ENCODE results near the gene ZNF775. TPM values are rescaled to one million over a fixed set of nuclear protein-coding genes. Genes with fewer than 3 reads are reported as not detected.
A peak's percentile ranks its signal among the peaks of the same experiment; 100 is the strongest.

Gene ZNF775
- polyA plus RNA-seq, 1 donor from 2014 or later = 5.1 TPM

DNA sequence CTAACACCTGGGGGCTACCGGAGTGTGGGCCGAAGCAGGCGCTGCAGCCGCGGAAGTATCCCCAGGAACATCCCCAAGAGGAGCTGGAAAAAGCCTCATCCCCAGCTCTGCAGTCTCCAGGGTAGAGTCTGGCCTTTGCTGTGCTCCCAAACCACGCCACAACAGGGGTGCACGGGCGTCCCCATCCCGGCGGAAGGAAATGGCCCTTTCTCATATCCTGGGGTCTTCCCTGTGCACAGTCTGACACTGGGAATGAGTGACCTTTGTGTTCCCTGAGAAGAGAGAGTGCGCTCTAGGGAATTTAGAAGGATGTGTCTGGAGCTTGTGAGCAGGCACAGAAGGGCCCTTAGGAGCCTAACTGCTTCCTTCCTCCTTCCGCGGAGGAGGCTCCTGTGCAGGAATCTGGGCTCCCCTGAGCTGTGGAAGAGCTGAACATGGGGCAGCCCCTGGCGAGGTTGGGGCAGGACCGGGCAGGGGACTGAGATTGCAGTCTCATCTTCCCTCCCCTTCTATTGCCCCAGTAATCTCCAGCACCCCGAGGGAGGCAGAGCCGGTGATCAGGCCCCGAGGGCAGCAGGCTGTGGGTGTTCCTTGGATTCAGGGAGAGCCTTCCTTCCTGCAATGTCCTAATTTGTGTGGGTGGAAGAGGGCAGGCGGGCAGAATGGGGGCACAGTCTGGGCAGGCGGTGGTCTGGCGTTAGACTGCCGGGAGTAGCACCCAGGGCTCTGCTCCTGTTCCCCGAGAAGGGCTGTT lies 9.2 kb upstream of the ZNF775 start:
- H3K27ac Mint-ChIP-seq = peak overlapping the region; percentile 97 to 99 (median 98)
- H3K9me3 Mint-ChIP-seq = no peaks in the 10 kb centered on the region
- peak overlapping the region; percentile 96 to 100 (median 98) for H3K4me3 Mint-ChIP-seq
- peaks cover 32 to 39% (median 34%) of the 10 kb centered on the region in 3 donors for H3K4me1 Mint-ChIP-seq
- peaks cover 7% of the 10 kb centered on the region for H3K36me3 Mint-ChIP-seq
- H3K27me3 Mint-ChIP-seq = no peaks in the 10 kb centered on the region

DNA sequence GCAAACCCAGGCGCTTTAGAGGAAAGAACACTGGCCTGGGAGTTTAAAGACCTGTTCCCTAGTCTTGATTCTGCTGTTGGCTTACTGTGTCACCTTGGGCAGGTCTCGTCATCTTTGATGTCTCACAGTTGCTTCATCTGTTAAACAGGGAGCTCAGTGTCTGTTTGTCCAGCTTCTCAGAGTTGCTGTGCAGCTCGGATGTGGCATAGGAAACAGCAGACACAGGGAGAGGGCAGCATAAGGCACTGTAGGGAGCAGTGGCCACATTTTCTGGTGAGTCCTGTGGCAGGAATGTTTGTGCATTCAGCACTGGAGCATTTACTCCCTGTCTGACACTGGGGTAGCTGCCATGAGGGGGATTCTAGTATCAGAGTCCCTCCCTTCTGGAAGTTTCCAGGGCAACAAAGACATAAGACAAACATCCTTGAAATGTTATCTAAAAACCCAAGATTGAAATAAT lies 8.5 kb upstream of the ZNF775 start:
- peaks cover 27 to 38% (median 33%) of the 10 kb centered on the region in 3 donors for H3K4me1 Mint-ChIP-seq
- peak overlapping the region; percentile 97 to 99 (median 98) for H3K27ac Mint-ChIP-seq
- H3K4me3 Mint-ChIP-seq = peak overlapping the region; percentile 16 to 100 (median 52)
- no peaks in the 10 kb centered on the region for H3K27me3 Mint-ChIP-seq
- no peaks in the 10 kb centered on the region for H3K9me3 Mint-ChIP-seq
- H3K36me3 Mint-ChIP-seq = peaks cover 7% of the 10 kb centered on the region

DNA sequence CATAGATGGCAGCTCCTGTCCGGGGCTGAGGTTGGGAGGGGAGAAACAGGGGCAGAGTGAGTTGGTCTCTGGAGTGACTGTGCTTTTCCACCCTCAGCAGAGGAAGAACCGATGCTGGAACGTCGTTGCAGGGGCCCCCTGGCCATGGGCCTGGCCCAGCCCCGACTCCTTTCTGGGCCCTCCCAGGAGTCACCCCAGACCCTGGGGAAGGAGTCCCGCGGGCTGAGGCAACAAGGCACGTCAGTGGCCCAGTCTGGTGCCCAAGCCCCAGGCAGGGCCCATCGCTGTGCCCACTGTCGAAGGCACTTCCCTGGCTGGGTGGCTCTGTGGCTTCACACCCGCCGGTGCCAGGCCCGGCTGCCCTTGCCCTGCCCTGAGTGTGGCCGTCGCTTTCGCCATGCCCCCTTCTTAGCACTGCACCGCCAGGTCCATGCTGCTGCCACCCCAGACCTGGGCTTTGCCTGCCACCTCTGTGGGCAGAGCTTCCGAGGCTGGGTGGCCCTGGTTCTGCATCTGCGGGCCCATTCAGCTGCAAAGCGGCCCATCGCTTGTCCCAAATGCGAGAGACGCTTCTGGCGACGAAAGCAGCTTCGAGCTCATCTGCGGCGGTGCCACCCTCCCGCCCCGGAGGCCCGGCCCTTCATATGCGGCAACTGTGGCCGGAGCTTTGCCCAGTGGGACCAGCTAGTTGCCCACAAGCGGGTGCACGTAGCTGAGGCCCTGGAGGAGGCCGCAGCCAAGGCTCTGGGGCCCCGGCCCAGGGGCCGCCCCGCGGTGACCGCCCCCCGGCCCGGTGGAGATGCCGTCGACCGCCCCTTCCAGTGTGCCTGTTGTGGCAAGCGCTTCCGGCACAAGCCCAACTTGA lies 7.8 kb upstream of the ZNF775 start:
- peak overlapping the region in 1 of 4 donors; percentile 100 for H3K4me3 Mint-ChIP-seq
- H3K27ac Mint-ChIP-seq = peak overlapping the region in 2 of 3 donors; percentile 98 to 99
- H3K27me3 Mint-ChIP-seq = no peaks in the 10 kb centered on the region
- no peaks in the 10 kb centered on the region for H3K9me3 Mint-ChIP-seq
- H3K36me3 Mint-ChIP-seq = peaks cover 7% of the 10 kb centered on the region
- H3K4me1 Mint-ChIP-seq = peaks cover 23 to 38% (median 32%) of the 10 kb centered on the region in 3 donors

DNA sequence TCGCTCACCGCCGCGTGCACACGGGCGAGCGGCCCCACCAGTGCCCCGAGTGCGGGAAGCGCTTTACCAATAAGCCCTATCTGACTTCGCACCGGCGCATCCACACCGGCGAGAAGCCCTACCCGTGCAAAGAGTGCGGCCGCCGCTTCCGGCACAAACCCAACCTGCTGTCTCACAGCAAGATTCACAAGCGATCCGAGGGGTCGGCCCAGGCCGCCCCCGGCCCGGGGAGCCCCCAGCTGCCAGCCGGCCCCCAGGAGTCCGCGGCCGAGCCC lies 7.2 kb upstream of the ZNF775 start:
- Mint-ChIP-seq H3K36me3 (peaks cover 7% of the 10 kb centered on the region), H3K4me1 (peaks cover 24 to 39% (median 32%) of the 10 kb centered on the region in 3 donors), H3K27me3 (no peaks in the 10 kb centered on the region), H3K27ac (peak overlapping the region in 1 of 3 donors; percentile 98), H3K9me3 (no peaks in the 10 kb centered on the region), H3K4me3 (no peak overlapping the region)

DNA sequence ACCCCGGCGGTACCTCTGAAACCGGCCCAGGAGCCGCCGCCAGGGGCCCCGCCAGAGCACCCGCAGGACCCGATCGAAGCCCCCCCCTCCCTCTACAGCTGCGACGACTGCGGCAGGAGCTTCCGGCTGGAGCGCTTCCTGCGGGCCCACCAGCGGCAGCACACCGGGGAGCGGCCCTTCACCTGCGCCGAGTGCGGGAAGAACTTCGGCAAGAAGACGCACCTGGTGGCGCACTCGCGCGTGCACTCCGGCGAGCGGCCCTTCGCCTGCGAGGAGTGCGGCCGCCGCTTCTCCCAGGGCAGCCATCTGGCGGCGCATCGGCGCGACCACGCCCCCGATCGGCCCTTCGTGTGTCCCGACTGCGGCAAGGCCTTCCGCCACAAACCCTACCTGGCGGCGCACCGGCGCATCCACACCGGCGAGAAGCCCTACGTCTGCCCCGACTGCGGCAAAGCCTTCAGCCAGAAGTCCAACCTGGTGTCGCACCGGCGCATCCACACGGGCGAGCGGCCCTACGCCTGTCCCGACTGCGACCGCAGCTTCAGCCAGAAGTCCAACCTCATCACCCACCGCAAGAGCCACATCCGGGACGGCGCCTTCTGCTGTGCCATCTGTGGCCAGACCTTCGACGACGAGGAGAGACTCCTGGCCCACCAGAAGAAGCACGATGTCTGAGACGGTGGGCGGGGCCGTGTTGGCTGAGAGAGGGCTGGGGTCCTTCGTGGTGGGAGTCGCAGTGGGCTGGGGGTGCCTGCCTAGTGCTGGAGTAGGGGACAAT lies 6.7 kb upstream of the ZNF775 start:
- Mint-ChIP-seq H3K27ac (peak overlapping the region; percentile 53 to 91 (median 89)), H3K9me3 (no peaks in the 10 kb centered on the region), H3K27me3 (peaks cover 1% of the 10 kb centered on the region), H3K4me3 (peak overlapping the region in 2 of 4 donors; percentile 65 to 87), H3K4me1 (peaks cover 27 to 45% (median 32%) of the 10 kb centered on the region in 3 donors), H3K36me3 (peaks cover 7% of the 10 kb centered on the region)

DNA sequence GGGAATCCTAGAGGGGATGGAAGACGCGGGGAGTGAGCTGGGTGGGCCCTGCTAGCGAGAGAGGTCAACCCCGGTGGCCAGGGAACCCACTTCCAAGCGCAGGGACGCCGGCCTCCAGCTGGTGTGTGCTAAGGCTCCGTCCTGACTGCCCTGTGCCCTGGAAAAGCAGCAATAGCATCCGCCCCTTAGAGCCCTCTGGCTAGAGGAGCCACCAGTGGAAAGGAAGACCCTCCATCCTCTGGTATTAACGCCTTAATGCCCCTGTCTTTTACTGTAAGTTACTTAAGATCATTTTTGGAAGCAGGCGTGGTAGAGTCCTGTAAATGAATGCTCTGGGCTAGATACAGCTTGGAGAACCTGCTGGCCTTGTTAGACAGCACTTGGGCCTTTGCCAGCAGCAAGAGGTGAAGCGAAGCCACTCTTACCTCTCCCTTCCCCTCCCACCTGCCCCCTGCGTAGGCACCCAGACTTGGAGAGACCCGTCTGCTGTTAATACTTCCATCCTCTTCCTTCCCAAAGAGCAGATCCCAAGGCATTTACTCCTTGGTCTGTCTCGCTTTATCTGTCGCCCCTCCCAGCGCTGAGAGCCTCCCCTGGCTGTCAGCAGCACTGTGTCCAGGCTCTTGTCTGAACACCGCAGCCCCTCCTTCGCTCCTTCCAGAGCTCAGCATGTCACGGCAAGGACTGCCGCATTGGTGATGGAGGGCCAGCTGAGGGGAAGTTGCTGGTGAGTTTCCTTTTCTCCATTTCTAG lies 5.9 kb upstream of the ZNF775 start:
- Mint-ChIP-seq H3K27me3 (peaks cover 1% of the 10 kb centered on the region), H3K27ac (peak overlapping the region; percentile 53 to 91 (median 89)), H3K9me3 (no peaks in the 10 kb centered on the region), H3K4me3 (peak overlapping the region in 3 of 4 donors; percentile 68 to 87 (median 84)), H3K4me1 (peaks cover 30 to 47% (median 34%) of the 10 kb centered on the region in 3 donors), H3K36me3 (peaks cover 7% of the 10 kb centered on the region)

DNA sequence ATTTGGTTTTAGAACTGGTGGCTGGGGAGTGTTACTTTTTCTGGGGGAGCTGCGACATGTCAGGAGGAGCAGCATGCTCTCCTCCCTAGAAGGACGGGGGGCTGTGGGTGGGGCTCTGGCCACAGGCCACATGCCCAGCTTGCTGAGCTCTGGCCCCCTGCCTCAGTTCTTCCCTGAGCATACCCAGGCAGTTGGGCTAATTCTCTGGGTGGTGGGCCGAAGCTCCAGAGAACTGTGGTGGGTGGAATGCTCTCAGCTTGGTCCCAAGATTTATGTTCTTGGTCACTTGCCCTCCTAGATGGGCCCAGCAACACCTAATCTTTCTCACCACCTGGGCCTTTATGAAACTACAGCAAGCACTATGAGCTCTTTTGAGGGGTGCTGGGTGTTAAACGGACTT lies 5.1 kb upstream of the ZNF775 start:
- Mint-ChIP-seq H3K4me3 (peak overlapping the region in 1 of 4 donors; percentile 87), H3K27ac (peak overlapping the region in 1 of 3 donors; percentile 89), H3K4me1 (peaks cover 31 to 48% (median 35%) of the 10 kb centered on the region in 3 donors), H3K9me3 (no peaks in the 10 kb centered on the region), H3K27me3 (peaks cover 1% of the 10 kb centered on the region), H3K36me3 (peaks cover 7% of the 10 kb centered on the region)

DNA sequence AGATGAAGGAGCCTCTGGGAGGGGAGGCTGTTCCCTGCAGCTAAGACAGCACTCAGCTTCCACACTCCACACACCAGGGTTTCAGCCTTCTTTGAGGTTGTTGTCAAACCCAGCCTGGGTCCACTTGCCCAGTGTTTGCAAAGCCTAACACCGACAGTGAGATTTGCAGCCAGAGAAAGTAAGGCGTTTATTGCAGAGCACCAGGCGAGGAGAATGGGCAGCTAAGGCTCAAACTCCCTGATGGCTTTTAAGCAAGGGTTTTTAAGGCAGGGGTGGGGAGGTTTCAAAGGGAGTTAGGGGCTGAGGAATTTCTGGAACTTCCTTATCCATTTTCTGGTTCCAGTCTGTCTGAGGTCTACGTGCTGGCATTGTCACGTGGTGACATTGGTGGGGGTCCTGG lies 4.7 kb upstream of the ZNF775 start:
- Mint-ChIP-seq H3K4me1 (peaks cover 30 to 44% (median 34%) of the 10 kb centered on the region in 3 donors), H3K27ac (peak overlapping the region in 1 of 3 donors; percentile 89), H3K4me3 (peak overlapping the region in 1 of 4 donors; percentile 87), H3K36me3 (peaks cover 7% of the 10 kb centered on the region), H3K9me3 (no peaks in the 10 kb centered on the region), H3K27me3 (peaks cover 1% of the 10 kb centered on the region)

DNA sequence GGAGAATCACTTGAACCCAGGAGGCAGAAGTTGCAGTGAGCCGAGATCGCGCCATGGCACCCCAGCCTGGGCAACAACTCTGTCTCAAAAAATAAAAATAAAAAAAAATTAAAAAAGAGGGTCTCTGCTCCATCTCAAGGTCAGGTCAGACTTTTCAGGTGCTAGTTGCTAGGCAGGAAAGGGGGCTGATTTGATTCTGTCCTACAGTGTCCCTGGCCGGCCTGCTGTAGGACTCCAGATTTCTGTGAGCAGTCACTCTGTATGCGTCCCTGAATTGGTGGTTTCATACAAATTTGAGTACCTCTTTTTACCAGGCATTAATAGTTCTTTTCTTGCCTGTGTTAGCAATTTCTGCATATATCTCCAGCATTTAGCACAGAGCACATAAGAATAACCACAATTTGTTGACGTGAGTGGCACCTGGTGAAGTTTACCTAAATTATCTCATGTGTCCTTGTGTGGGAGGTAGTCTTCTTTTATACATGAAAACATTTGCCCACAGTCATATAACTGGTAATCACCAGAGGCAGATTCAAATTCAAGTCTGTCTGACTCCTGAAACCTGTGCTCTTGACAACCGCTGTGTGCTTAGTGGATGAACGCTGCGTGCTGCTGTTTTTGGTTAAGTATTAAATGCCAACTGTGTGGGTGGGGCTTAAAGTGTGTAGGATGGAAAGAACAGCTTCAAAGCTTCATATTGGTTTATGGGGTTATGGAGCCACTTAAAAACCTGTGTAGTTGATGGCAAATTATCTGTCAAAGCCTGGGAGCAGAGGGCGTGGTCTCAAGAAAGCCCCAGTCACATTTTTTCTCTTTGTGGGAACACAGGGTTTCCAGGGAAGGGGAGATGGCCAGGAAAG lies 3.2 kb upstream of the ZNF775 start:
- H3K4me1 Mint-ChIP-seq = peaks cover 35 to 50% (median 37%) of the 10 kb centered on the region in 3 donors
- H3K27ac Mint-ChIP-seq = peak overlapping the region; percentile 89 to 93 (median 92)
- peak overlapping the region in 2 of 4 donors; percentile 0 to 87 for H3K4me3 Mint-ChIP-seq
- no peaks in the 10 kb centered on the region for H3K9me3 Mint-ChIP-seq
- H3K27me3 Mint-ChIP-seq = peaks cover 1% of the 10 kb centered on the region
- peaks cover 4% of the 10 kb centered on the region for H3K36me3 Mint-ChIP-seq

DNA sequence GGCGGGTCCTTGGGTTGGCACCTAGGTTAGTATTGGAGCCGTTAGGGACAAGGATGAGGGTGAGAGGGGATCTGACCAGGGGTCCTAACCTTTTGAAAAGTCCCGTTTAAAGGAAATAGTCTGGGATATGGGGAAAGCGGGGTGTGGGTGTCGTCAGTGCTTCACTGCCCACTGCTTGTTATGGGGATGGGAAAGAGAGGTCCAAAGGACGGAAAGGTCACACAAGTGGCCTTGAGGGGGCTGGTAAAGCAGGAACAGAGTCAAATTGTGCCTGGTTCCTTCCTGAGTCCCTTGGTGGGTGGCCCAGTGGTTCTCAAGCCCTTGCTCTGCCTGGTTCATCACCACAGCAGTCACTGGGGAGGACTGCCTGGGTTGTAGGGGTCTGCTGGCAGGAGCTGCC lies 2.6 kb upstream of the ZNF775 start:
- H3K4me1 Mint-ChIP-seq = peaks cover 37 to 50% (median 37%) of the 10 kb centered on the region in 3 donors

DNA sequence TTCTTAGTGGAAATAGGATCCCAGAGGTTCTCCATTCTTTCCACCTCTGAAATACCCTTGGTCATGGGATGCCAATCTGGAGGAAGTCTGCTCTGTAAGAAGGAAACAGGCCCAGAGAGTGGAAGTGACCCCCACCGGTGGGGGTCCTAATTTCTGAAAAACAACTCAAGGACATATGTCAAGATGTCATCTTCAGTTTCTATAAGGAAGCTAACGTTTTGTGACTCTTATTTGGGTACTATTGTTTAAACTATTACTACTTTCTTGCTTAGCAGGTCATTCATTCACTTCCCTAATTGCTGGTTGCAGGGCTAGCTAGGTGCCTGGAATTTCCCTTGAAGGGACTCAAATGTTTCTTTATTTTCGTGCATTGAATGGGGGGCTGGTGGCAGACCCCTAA lies 1.9 kb upstream of the ZNF775 start:
- peaks cover 3% of the 10 kb centered on the region for H3K36me3 Mint-ChIP-seq
- peaks cover 39 to 50% (median 40%) of the 10 kb centered on the region in 3 donors for H3K4me1 Mint-ChIP-seq
- no peaks in the 10 kb centered on the region for H3K9me3 Mint-ChIP-seq
- peak overlapping the region; percentile 82 to 93 (median 88) for H3K4me3 Mint-ChIP-seq
- peak overlapping the region; percentile 89 to 96 (median 92) for H3K27ac Mint-ChIP-seq
- H3K27me3 Mint-ChIP-seq = peaks cover 1% of the 10 kb centered on the region

More for the DNA sequence above, 2.6 kb upstream of the ZNF775 start:
- Mint-ChIP-seq H3K9me3 (no peaks in the 10 kb centered on the region), H3K4me3 (peak overlapping the region in 3 of 4 donors; percentile 0 to 87 (median 79)), H3K27me3 (peaks cover 1% of the 10 kb centered on the region), H3K36me3 (peaks cover 3% of the 10 kb centered on the region), H3K27ac (peak overlapping the region; percentile 78 to 92 (median 89))

DNA sequence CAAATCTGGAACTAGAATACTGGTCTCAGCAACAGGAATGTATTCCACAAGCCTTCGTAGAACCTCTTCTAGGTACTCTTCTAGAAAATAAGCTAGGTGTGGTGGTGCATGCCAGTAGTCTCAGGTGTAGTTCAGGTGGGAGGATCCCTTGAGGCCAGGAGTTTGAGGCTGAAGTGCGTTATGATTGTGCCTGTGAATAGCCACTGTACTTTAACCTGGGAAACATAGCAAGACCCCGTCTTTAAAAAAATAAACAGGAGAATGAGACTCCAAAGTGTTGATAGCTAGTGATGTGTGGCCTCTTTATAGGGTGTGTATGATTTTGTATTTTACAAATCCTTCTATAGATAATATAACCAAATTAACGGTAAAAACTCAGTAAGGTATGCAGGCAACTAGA lies 1.5 kb upstream of the ZNF775 start:
- H3K27ac Mint-ChIP-seq = peak overlapping the region; percentile 89 to 96 (median 92)
- peaks cover 42 to 51% (median 43%) of the 10 kb centered on the region in 3 donors for H3K4me1 Mint-ChIP-seq
- H3K4me3 Mint-ChIP-seq = peak overlapping the region; percentile 82 to 93 (median 88)
- no peaks in the 10 kb centered on the region for H3K9me3 Mint-ChIP-seq
- H3K27me3 Mint-ChIP-seq = peaks cover 1% of the 10 kb centered on the region
- H3K36me3 Mint-ChIP-seq = peaks cover 3% of the 10 kb centered on the region

Measured in IgD-negative memory B cell (primary cell).